GM18858 (cell line): ENCODE results near the gene ARFGAP1.

Source experiments
- ATAC-seq: cut with Tn5 transposase; IDR thresholded peaks from one replicate; pipeline ENCODE4 v1.9.1; 2021; ENCODE audit not compliant: unreplicated experiment

ARFGAP1 gene

GRCh38 chr20:63259734-63260460 lies 12.7 kb upstream of the ARFGAP1 start:
- ATAC-seq: no peak

- no peak for ATAC-seq
These were observed 12.1 kb upstream of the ARFGAP1 start for GRCh38 chr20:63260521-63260920.

GRCh38 chr20:63261060-63261794 lies 11.4 kb upstream of the ARFGAP1 start:
- ATAC-seq: no peak

- ATAC-seq: no peak
These were observed 10.7 kb upstream of the ARFGAP1 start for GRCh38 chr20:63261795-63262528.

- ATAC-seq: no peak
These were observed 9.8 kb upstream of the ARFGAP1 start for GRCh38 chr20:63262836-63263235.

GRCh38 chr20:63264000-63264399 lies 8.6 kb upstream of the ARFGAP1 start:
- no peak for ATAC-seq

GRCh38 chr20:63264519-63264918 lies 8.1 kb upstream of the ARFGAP1 start:
- no peak for ATAC-seq

- no peak for ATAC-seq
These were observed 6.6 kb upstream of the ARFGAP1 start for GRCh38 chr20:63265891-63266515.

- no peak for ATAC-seq
These were observed 4.9 kb upstream of the ARFGAP1 start for GRCh38 chr20:63267691-63268090.

- ATAC-seq: no peak
These were observed 4.4 kb upstream of the ARFGAP1 start for GRCh38 chr20:63268256-63268655.

GRCh38 chr20:63268671-63269439 lies 3.8 kb upstream of the ARFGAP1 start:
- ATAC-seq: no peak

- no peak for ATAC-seq
These were observed 2.9 kb upstream of the ARFGAP1 start for GRCh38 chr20:63269724-63270123.

GRCh38 chr20:63270606-63271325 lies 1.8 kb upstream of the ARFGAP1 start:
- ATAC-seq: no peak

GRCh38 chr20:63273059-63273579 lies 506 bp downstream of the ARFGAP1 start:
- no peak for ATAC-seq

- ATAC-seq: no peak
These were observed 1.2 kb downstream of the ARFGAP1 start for GRCh38 chr20:63273635-63274380.

GRCh38 chr20:63274381-63275228 lies 2.0 kb downstream of the ARFGAP1 start:
- no peak for ATAC-seq

GRCh38 chr20:63275825-63276224 lies 3.2 kb downstream of the ARFGAP1 start:
- no peak for ATAC-seq

GRCh38 chr20:63276956-63277355 lies 4.3 kb downstream of the ARFGAP1 start:
- no peak for ATAC-seq
